AG20443 (cell line): Measurements from ENCODE around the gene LIX1.

Experiments
- DNase-seq: peaks from one replicate; pipeline ENCODE4 v3.0.0; 2012; ENCODE audit warnings: low spot score, mixed read lengths

The LIX1 gene

GRCh38 chr5:97074859-97075489 lies 67.4 kb downstream of the LIX1 start:
- no peak for DNase-seq

- DNase-seq: no peak
Measured at GRCh38 chr5:97073420-97073819, 69.0 kb downstream of the LIX1 start.

GRCh38 chr5:97072696-97073095 lies 69.7 kb downstream of the LIX1 start:
- DNase-seq: no peak

- DNase-seq: no peak
Measured at GRCh38 chr5:97071993-97072392, 70.4 kb downstream of the LIX1 start.

- DNase-seq: peak; percentile 29
Measured at GRCh38 chr5:97071101-97071500, 71.3 kb downstream of the LIX1 start.

GRCh38 chr5:97070234-97070633 lies 72.2 kb downstream of the LIX1 start:
- DNase-seq: no peak

- DNase-seq: no peak
Measured at GRCh38 chr5:97067296-97067850, 75.0 kb downstream of the LIX1 start.

GRCh38 chr5:97065475-97065874 lies 76.9 kb downstream of the LIX1 start:
- no peak for DNase-seq

GRCh38 chr5:97063251-97063650 lies 79.2 kb downstream of the LIX1 start:
- DNase-seq: no peak

GRCh38 chr5:97062046-97062445 lies 80.4 kb downstream of the LIX1 start:
- no peak for DNase-seq

GRCh38 chr5:97056263-97056662 lies 86.1 kb downstream of the LIX1 start:
- no peak for DNase-seq

- no peak for DNase-seq
Measured at GRCh38 chr5:97049175-97049574, 93.2 kb downstream of the LIX1 start.

GRCh38 chr5:97047076-97047475 lies 95.3 kb downstream of the LIX1 start:
- no peak for DNase-seq

GRCh38 chr5:97046270-97046982 lies 96.0 kb downstream of the LIX1 start:
- DNase-seq: no peak

GRCh38 chr5:97044052-97044451 lies 98.4 kb downstream of the LIX1 start:
- DNase-seq: peak; percentile 18

- DNase-seq: no peak
Measured at GRCh38 chr5:97043511-97043910, 98.9 kb downstream of the LIX1 start.

- no peak for DNase-seq
Measured at GRCh38 chr5:97042996-97043395, 99.4 kb downstream of the LIX1 start.
